CD4-positive, alpha-beta memory T cell (primary cell): ENCODE data around the gene TLK2. TPM values are rescaled to one million over a fixed set of nuclear protein-coding genes. Genes with fewer than 3 reads are reported as not detected.
"Not testable (repeated sequence)": the region's sequence is repeated elsewhere in the genome, so short reads cannot be mapped to it uniquely, and the experiment has no call there.

Source experiments
- CTCF ChIA-PET: fragments of 350-600 bp; sonication (Branson Sonifier 250); formaldehyde crosslinking; loops from one replicate; lab custom pipeline; 2021; ENCODE audit warnings: inconsistent platforms; ENCODE audit not compliant: partially characterized antibody; lab: Charles Lee
- POLR2A ChIA-PET: fragments of 350-600 bp; sonication (Branson Sonifier 250); formaldehyde crosslinking; loops from one replicate; lab custom pipeline; 2021; ENCODE audit not compliant: partially characterized antibody; lab: Charles Lee
- DNase-seq, 5 donors: peaks; one replicate each; pipeline versions ENCODE4 v3.0.0 to v3.0.0-alpha.2; 2020 to 2022; ENCODE audit warnings: mixed read lengths in 1 of 5
- H3K27ac ChIP-seq: one replicate; pipeline ENCODE4 v1.7.0; 2013; ENCODE audit warnings: low read depth, low read length
- H3K27me3 ChIP-seq: 2 replicates; pipeline ENCODE4 v1.7.0; 2013; ENCODE audit warnings: mild to moderate bottlenecking, low read length, moderate library complexity; ENCODE audit not compliant: insufficient read depth
- H3K36me3 ChIP-seq: 2 replicates; pipeline ENCODE4 v1.7.0; 2013; ENCODE audit warnings: mild to moderate bottlenecking, low read length, moderate library complexity; ENCODE audit not compliant: insufficient read depth
- H3K4me1 ChIP-seq: 2 replicates; pipeline ENCODE4 v1.7.0; 2013; ENCODE audit warnings: mild to moderate bottlenecking, low read length, moderate library complexity; ENCODE audit not compliant: insufficient read depth
- H3K4me3 ChIP-seq, 2 donors: one replicate each; pipeline ENCODE4 v1.7.0; 2013; ENCODE audit warnings: low read length in 2 of 2, mild to moderate bottlenecking in 1 of 2
- H3K9me3 ChIP-seq, 2 donors: one replicate each; pipeline ENCODE4 v1.7.0; 2013; ENCODE audit warnings: low read length in 2 of 2, control low read depth in 1 of 2; ENCODE audit not compliant: control insufficient read depth in 1 of 2
- H3K27ac Mint-ChIP-seq, 7 donors: one replicate each; pipeline ENCODE4 v1.8.0; 2020 to 2021; ENCODE audit warnings: mixed read lengths in 7 of 7, mild to moderate bottlenecking in 6 of 7, inconsistent platforms in 3 of 7, moderate library complexity in 3 of 7
- H3K27me3 Mint-ChIP-seq, 2 donors: one replicate each; pipeline ENCODE4 v1.8.0; 2020 to 2021; ENCODE audit warnings: mixed read lengths in 2 of 2
- H3K36me3 Mint-ChIP-seq, 2 donors: one replicate each; pipeline ENCODE4 v1.8.0; 2020 to 2021; ENCODE audit warnings: mixed read lengths in 2 of 2, inconsistent platforms in 1 of 2, mild to moderate bottlenecking in 1 of 2
- H3K4me1 Mint-ChIP-seq, 4 donors: one replicate each; pipeline ENCODE4 v1.8.0; 2020 to 2021; ENCODE audit warnings: mixed read lengths in 4 of 4, mild to moderate bottlenecking in 1 of 4
- H3K4me3 Mint-ChIP-seq, 8 donors: one replicate each; pipeline ENCODE4 v1.8.0; 2020 to 2021; ENCODE audit warnings: mixed read lengths in 8 of 8, mild to moderate bottlenecking in 7 of 8, moderate library complexity in 6 of 8, inconsistent platforms in 3 of 8
- H3K9me3 Mint-ChIP-seq, 8 donors: one replicate each; pipeline ENCODE4 v1.8.0; 2020 to 2021; ENCODE audit warnings: mixed read lengths in 8 of 8, mild to moderate bottlenecking in 5 of 8, inconsistent platforms in 3 of 8, moderate library complexity in 1 of 8
- intact Hi-C: fragments of 100-400 bp; cut with micrococcal nuclease; formaldehyde crosslinking; loops from one replicate; pipeline ENCODE4 v1.15.1; 2023
- polyA plus RNA-seq, 2 donors: library from polyadenylated mRNA; unstranded; fragments of 300-500 nt; fragmentation: Illumina TruSeq; gene quantifications; one replicate each; pipeline ENCODE4 v1.2.3, GENCODE V29; 2021
- total RNA-seq, 2 experiments: library from RNA; stranded (reverse); gene quantifications; one replicate each; pipeline ENCODE4 v1.2.3, GENCODE V29; 2021

The TLK2 gene
- total and polyA plus RNA-seq, 4 experiments from 2014 or later: 2.4 to 67.7 (median 40.1) TPM

DNA sequence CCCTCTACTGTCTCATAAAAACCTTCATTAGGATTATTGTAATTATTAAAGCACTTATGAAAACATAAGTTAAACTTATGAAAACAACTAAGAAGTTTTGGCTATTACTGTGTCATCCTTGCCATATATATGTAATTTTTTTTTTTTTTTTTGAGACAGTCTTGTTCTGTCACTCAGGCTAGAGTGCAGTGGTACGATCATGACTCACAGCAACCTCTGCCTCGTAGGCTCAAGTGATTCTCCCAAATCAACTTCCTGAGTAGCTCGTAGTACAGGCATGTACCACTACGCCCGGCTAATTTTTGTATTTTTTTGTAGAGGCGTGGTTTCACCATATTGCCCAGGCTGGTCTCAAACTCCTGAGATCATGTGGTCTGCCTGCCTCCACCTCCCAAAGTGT is 46.7 kb downstream of the TLK2 start:
- POLR2A ChIA-PET, CTCF ChIA-PET: not testable (repeated sequence)

GRCh38 chr17:62530936-62531335 is 52.3 kb downstream of the TLK2 start:
- H3K4me1 ChIP-seq, H3K27ac ChIP-seq, POLR2A ChIA-PET, H3K4me3 Mint-ChIP-seq, H3K36me3 ChIP-seq, H3K9me3 ChIP-seq, H3K27me3 ChIP-seq, H3K9me3 Mint-ChIP-seq, H3K4me3 ChIP-seq, DNase-seq, H3K27me3 Mint-ChIP-seq, intact Hi-C loops, CTCF ChIA-PET: not testable (repeated sequence)
- peaks cover 28 to 36% of the 10 kb centered on the region in 2 donors for H3K36me3 Mint-ChIP-seq
- H3K27ac Mint-ChIP-seq: peak overlapping the region in 1 of 7 donors; percentile 65
- peaks cover 5 to 15% (median 7%) of the 10 kb centered on the region in 4 donors for H3K4me1 Mint-ChIP-seq

More for the DNA sequence above, 46.7 kb downstream of the TLK2 start:
- H3K27ac ChIP-seq, H3K27ac Mint-ChIP-seq, H3K4me3 ChIP-seq, H3K9me3 ChIP-seq, intact Hi-C loops, H3K36me3 ChIP-seq, H3K4me1 ChIP-seq, H3K9me3 Mint-ChIP-seq, H3K4me3 Mint-ChIP-seq, DNase-seq, H3K4me1 Mint-ChIP-seq, H3K27me3 ChIP-seq, H3K27me3 Mint-ChIP-seq: not testable (repeated sequence)
- H3K36me3 Mint-ChIP-seq: peaks cover 20 to 44% of the 10 kb centered on the region in 2 donors

DNA sequence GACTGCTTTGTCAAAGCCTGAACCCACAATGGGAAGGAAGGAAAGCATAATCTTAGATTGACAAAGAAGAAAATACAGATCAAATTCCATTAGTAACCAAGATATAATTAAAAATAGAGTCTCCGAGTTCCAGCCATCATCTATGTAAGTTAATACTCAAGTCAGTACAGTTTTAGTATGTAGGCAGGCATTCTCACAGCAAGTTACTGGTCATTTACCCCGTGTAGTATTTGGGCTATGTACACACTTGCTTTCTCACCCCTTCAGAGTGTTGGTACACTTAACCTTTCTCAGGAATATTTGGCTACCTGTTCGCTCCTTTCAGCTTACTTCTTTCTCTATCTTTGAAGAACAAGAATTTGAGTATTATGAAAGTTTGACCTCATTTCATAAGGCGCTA is 57.9 kb downstream of the TLK2 start:
- H3K27ac ChIP-seq, intact Hi-C loops, H3K4me1 ChIP-seq, POLR2A ChIA-PET, H3K27ac Mint-ChIP-seq, DNase-seq, H3K4me3 Mint-ChIP-seq, H3K9me3 ChIP-seq, H3K27me3 ChIP-seq, H3K27me3 Mint-ChIP-seq, CTCF ChIA-PET, H3K4me3 ChIP-seq, H3K9me3 Mint-ChIP-seq: not testable (repeated sequence)
- Mint-ChIP-seq H3K36me3 (peaks cover 39 to 49% of the 10 kb centered on the region in 2 donors), H3K4me1 (peaks cover 10 to 19% (median 12%) of the 10 kb centered on the region in 4 donors)
- peaks cover 14% of the 10 kb centered on the region for H3K36me3 ChIP-seq

DNA sequence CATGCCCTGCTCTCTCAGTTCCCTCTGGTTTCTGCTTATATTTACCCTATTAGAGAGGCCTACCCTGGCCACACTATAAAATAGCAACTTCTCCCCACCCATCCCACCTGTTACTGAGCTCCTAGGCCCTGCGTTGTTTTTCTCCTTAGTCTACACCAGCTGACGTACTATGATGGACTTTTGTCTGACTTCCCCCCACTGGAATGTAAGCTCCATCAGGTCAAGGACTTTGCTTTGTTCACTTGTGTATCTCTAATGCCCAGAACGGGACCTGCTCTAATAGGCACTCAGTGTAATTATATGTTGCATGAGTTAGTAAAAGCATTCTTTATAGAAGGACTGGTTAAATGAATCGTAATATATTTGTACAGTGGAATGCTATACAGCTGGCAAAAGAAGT is 62.4 kb downstream of the TLK2 start:
- H3K27me3 Mint-ChIP-seq, H3K4me3 ChIP-seq, H3K9me3 ChIP-seq, H3K27me3 ChIP-seq, H3K9me3 Mint-ChIP-seq, H3K4me1 ChIP-seq, POLR2A ChIA-PET, DNase-seq, intact Hi-C loops, H3K27ac ChIP-seq: not testable (repeated sequence)
- Mint-ChIP-seq H3K4me1 (peaks cover 7 to 19% (median 17%) of the 10 kb centered on the region in 4 donors), H3K4me3 (peak overlapping the region in 1 of 8 donors; percentile 24), H3K27ac (peak overlapping the region in 2 of 7 donors; percentile 30 to 64), H3K36me3 (peaks cover 48 to 60% of the 10 kb centered on the region in 2 donors)
- CTCF ChIA-PET: interaction anchor here (0.8 kb wide), 1 partner anchor 12 kb away, joined by 3 read pairs; no protein-coding TSS in a partner anchor
- H3K36me3 ChIP-seq: peaks cover 14% of the 10 kb centered on the region

GRCh38 chr17:62543278-62543775 is 64.7 kb downstream of the TLK2 start:
- H3K4me1 ChIP-seq, H3K27ac ChIP-seq, intact Hi-C loops, H3K27me3 ChIP-seq, H3K4me3 ChIP-seq, H3K4me3 Mint-ChIP-seq, DNase-seq, H3K9me3 Mint-ChIP-seq, H3K9me3 ChIP-seq, H3K27me3 Mint-ChIP-seq, POLR2A ChIA-PET, H3K36me3 ChIP-seq: not testable (repeated sequence)
- Mint-ChIP-seq H3K4me1 (peaks cover 14 to 22% (median 17%) of the 10 kb centered on the region in 4 donors), H3K27ac (peak overlapping the region in 3 of 7 donors; percentile 8 to 51 (median 43)), H3K36me3 (peaks cover 33 to 56% of the 10 kb centered on the region in 2 donors)
- CTCF ChIA-PET: interaction anchor here (1.0 kb wide), 1 partner anchor 10 kb away, joined by 3 read pairs; no protein-coding TSS in a partner anchor

- H3K4me3 ChIP-seq, intact Hi-C loops, H3K9me3 Mint-ChIP-seq, H3K9me3 ChIP-seq, H3K27me3 ChIP-seq, CTCF ChIA-PET, H3K4me1 ChIP-seq, H3K36me3 ChIP-seq, POLR2A ChIA-PET, H3K4me3 Mint-ChIP-seq, H3K27me3 Mint-ChIP-seq, DNase-seq, H3K27ac ChIP-seq: not testable (repeated sequence)
- Mint-ChIP-seq H3K4me1 (peaks cover 8 to 15% (median 13%) of the 10 kb centered on the region in 4 donors), H3K27ac (peak overlapping the region in 1 of 7 donors; percentile 52), H3K36me3 (peaks cover 20 to 37% of the 10 kb centered on the region in 2 donors)
These were observed 67.4 kb downstream of the TLK2 start for GRCh38 chr17:62546066-62546465.

DNA sequence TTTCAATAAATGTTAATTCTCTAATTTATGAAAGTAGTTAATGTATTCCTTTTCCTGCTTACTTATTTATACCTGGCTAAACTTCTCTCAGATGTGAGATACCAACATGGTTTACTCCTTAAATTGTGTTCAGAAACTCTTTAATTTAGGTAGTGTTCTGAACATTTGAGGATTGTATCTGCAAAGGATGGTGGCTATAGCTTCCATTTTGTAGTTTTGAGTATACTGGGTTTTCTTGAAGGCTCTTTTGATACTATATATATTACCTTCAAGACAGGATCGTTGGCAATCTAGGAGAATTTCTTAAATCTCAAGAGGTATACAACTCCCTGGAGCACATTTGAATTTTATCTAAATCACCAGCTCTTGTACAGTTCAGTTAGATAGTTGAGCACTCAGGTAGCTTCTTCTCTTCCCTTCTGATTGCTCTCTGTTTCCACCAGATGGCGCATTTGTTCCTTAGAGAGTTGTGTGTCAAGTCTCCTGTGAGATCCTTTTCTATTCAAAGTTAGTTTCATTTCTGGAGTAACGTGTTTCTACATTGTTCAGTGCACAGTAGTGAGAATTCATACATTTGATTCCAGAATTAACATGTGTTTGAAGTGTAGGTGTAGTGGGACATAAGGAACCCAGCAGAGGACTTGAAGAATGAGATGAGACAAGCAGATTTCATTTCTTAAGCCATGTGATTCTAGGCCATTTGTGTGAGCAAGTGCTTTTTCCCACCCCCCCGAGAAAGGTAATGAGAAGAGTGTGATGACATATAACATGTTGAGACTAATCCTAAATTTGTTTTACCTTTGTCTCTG is 74.4 kb downstream of the TLK2 start:
- peaks cover 15 to 23% of the 10 kb centered on the region in 2 donors for H3K36me3 Mint-ChIP-seq
- H3K27me3 ChIP-seq, H3K4me3 ChIP-seq, POLR2A ChIA-PET, H3K4me1 ChIP-seq, H3K27ac ChIP-seq, H3K36me3 ChIP-seq, H3K4me1 Mint-ChIP-seq, H3K27me3 Mint-ChIP-seq, H3K9me3 ChIP-seq, H3K9me3 Mint-ChIP-seq: not testable (repeated sequence)
- CTCF ChIA-PET: interaction anchor here (0.7 to 1.2 kb wide), 8 partner anchors 10 to 853 kb away, joined by 3 to 5 read pairs (median 3); no protein-coding TSS in a partner anchor
- intact Hi-C loops: loop anchor here (5.0 kb wide), 1 partner anchor 854 kb away; no protein-coding TSS in a partner anchor
- DNase-seq: peak; percentile 48 to 70 (median 58)
- H3K27ac Mint-ChIP-seq: peak overlapping the region; percentile 25 to 97 (median 88)
- H3K4me3 Mint-ChIP-seq: peak overlapping the region; percentile 66 to 87 (median 84)
